HG03565 (cell line): Measurements from ENCODE around the gene NR3C2.
"Not testable (repeated sequence)": the region's sequence is repeated elsewhere in the genome, so short reads cannot be mapped to it uniquely, and the experiment has no call there.

ENCODE experiments used
- ATAC-seq: cut with Tn5 transposase; IDR thresholded peaks from one replicate; pipeline ENCODE4 v1.9.1; 2021; ENCODE audit warnings: mild to moderate bottlenecking, moderate library complexity; ENCODE audit not compliant: unreplicated experiment

Gene NR3C2

GRCh38 chr4:148116264-148116663, 325.9 kb downstream of the NR3C2 start:
- no peak for ATAC-seq

DNA sequence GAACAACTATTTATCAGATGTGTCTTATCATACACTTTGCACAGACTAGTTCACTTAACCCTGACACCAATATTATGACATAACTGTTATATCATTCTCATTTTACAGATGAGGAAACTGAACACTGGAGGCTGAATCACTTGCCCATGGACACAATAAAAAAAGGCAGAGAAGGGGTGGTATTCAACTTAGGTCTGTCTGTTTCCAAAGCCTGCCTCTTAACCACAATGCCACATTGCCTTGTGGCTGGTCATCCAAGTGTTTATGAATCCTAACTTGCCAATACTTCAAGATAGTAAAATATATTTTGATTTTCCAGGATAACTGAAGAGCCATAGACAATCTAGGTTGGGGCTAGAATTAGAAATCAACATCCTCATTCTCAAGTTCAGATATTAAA, 327.8 kb downstream of the NR3C2 start:
- ATAC-seq: no peak

- no peak for ATAC-seq
Measured at GRCh38 chr4:148112231-148112982, 329.8 kb downstream of the NR3C2 start.

DNA sequence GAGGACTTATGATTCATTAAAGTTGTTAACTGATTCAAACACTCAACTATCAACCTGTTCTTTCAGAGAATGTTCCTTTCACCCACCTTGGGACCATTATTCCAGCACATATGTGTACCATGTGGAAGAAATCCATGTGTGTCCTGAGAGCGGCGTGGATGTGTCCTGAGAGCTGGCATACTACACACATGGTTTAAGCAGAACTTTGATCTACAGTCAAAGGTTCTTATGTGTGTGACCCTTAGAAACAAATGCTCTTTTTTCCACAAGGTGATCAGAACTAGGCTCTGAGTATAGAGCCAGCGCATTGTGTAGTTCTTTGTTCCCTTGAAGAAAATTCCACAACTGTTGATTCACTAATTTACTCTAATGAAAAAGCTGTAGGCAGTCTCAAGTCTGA, 332.0 kb downstream of the NR3C2 start:
- ATAC-seq: no peak

DNA sequence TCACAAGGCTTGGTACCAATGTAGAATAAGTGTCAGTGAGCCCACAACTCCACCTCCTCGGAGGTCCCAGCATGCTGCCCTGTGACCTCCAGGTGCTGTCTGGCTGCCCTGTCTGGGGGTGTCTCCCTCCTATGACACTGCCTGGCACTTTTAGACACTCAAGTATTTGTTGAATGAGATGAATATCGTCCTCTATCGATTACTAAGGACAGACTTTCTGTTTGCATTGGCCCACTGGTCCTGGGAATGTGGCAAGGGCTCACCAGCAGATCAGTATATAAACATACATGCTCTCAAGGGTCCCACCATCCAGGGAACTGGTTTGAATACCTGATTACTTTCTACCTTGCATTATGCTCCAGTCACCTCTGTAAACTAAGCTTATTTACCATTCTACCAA, 333.0 kb downstream of the NR3C2 start:
- no peak for ATAC-seq

DNA sequence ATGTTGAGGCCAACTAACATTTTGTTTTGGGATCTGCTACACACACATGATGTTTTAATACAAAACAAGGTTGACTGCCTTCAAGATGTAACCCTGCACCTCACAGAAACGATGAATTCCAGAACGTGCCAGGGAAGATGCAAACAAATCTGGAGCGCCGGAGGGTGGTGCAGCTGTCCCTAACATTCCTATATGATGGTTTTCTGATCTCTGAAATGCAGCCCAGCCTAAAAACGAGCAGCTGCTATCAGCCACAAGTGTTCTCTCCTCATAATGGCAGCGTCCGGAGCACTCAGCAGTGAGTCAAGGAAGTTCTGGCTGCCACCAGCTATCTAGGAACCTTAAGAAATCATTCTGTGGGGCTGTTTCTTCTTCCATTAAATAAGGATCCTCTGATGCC, 333.4 kb downstream of the NR3C2 start:
- ATAC-seq: no peak

DNA sequence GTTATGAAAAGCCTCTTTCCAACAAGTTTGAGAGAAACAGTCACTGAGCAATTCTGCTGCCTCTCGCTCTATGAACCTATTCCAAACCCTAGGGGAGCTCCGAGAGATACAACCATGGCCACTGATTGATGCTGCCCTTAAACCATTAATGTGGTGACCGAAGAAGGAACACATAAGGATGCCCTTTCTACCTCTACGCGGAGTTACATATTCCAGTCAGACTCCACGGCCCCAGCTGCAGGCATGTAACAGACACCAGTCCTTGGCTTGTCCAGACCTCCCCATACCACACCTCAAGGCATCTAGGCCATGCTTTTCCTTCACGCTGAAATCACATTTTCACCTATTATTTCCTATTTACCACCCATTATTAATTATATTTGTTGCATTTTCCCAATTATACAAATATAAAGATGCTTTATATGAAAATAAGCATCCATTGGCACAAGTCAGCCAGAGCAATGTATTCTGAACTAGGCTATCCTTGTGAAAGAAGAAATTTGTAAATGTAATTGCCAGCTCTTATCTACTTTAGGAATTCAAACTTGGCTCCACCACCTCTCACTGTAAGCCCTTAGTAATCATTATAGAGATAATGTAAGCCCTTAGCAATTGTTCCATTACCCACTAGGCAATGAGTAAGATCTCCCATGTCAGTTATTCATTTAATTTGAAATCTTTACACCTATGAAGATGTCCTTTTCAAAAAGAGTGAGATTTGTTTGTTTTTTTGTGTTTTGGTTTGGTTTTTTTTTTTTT, 338.4 kb downstream of the NR3C2 start:
- no peak for ATAC-seq

DNA sequence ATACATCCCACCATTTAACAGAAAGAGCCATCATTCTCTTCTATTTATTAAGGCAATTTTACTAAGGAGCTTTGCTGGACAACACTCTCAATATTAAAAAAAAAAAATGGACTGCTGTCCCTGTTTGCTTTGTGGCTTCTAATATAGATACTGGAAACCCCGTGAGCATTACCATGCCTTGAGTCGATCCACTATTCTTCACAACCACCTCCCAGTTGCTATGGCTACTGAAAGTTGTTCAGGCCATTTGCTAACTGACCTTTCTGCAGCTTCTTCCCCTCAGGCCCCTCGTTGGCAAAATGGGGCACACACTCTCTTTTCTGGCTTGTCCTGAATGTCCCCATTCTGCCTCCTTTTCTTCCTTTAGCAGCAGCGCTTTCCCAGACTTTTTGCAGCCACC, 340.4 kb downstream of the NR3C2 start:
- no peak for ATAC-seq

DNA sequence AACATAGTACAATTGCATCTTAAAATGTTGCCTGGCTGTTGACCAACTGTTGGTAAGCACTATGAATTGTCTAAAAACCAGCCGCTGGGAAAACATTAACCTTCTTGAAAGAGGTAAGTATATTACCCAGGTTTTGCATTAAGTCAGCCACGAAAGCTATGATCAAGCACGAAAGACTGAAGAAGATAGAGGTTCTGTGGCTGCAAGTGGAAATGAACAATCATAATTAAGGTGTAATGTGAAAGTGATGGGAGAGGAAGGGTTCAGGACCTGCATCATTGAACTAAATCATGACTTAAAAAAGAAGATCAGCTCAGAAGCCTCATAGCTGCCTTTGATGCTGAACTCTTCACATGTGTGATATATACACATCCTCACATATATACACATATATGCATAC, 341.0 kb downstream of the NR3C2 start:
- ATAC-seq: no peak

GRCh38 chr4:148097801-148098200, 344.4 kb downstream of the NR3C2 start:
- ATAC-seq: no peak

GRCh38 chr4:148095346-148095923, 346.8 kb downstream of the NR3C2 start:
- ATAC-seq: no peak

DNA sequence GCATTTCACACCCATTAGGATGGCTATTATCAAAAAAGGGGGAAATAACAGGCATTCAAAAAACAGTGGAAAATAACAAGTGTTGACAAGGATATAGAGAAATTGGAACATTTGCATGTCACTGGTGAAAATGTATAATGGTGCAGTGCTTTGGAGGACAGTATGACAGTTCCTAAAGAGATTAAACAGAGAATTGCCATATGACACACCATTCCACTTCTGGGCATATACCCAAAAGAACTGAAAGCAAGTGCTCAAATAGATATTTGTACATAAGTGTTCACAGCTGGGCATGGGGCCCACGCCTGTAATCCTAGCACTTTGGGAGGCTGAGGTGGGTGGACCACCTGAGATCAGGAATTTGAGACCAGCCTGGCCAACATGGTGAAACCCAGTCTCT, 348.1 kb downstream of the NR3C2 start:
- no peak for ATAC-seq

DNA sequence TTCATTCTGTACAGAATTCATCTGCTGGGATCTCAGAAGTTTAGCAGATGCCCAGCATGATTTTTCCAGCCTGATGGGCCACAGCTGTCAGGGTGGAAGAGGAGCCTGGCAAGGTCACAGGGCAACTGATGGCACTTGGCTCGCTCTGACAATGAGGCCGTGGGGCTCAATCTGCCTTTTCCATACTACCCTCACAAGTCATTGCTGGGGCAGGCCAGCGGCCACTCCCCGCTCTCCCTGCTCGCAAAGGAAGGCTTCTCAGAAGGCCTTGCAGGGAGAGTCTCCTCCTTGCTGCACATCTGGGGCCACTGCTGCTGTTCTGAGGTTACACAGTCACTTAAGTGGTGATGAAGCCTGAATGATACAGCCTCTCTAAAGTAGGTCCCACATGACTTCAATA, 349.1 kb downstream of the NR3C2 start:
- ATAC-seq: no peak

DNA sequence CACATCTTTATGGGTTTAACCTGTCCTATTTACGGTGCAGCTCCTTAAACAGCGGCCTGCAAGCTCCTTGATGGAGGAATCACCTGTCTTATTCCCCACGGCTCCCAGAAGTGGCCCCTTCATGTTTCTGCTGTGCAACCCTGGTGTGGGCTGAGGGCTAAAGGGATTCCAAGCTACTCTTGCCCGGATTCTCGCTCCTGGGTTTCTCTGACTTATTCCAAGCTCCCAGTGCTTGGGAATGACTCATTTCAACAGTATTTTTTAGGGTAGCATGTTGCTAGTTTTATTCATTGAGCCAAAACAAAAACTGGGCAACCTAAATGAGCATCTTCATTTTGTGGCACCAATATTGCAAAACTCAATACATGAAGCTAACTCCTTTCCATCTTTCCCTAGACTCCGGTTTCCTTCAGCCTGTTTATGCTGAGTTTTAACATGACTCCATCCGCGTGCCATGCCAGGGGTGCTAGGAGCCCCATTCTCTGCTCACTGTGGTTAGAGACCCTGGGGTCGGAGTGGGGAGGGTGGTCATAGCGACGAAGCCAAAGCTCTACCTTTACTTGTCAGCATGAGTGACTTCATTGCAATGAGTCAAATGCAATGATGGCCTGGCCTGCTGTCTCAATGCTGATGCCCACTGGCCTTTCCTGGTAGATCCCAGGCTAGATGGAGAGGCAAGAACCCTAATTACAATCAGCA, 349.7 kb downstream of the NR3C2 start:
- ATAC-seq: no peak

DNA sequence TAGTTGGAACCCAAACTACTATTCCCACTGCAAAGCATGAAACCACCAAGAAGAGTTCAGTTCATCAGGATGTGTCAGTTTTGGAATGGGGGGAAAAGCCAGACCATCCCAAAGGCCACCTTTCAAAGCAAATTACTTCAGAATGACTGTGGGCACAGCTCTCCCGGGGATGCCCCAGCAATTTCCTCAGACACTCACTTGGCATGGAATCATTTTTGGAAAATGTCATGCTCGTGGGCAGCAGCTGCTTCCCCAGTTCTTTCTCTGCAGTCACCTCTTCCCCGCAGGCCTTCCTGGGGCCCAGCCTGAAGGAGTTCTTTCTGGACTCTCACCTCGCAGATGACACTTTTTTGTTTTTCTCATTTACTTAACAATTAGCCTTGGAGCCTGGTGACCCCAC, 350.3 kb downstream of the NR3C2 start:
- no peak for ATAC-seq

DNA sequence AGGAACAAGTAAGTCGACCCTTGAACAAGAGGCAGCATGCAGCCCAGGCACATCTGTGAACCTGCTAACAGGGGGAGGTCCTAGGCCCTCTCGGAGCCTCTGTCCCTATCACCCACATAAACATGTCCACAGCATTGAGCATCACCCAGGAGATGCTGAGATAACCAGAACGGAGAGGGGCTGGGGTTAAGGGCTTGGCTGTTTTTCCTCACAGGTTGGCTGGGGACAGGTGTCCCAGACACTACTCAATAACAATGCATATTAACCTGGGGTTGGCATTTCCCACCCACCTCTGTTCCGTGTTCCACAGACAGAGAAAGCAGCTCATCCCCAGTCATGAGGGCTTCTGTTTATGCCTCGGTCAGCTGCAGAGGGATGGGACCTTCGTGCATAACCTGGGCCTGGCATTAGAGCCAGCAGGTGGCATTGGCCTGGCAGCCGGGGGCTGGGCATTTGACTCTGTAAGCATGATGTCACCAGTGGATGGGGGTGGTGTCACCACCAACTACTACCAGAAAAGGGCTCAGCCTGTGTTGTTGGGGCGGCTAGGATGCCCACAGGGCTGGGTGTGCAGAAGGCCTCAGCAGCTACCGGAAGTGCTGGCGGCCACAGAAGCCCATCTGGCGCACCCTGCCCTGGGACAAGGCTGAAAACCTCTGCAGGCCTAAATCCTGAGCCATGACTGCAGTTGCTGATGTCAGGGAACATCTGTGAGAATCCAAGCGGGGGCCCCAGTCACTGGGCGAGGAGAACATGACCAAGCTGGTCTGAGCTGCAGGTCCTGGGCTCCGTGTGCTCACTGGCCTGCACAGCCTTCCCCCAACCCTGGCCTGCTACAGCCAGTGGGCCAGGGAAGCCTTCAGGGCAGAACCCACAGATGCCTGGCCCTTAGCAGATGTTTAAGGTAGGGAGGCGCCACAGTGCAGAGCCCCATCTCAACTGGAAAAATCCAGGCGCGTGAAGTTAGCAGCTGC, 351.4 kb downstream of the NR3C2 start:
- no peak for ATAC-seq

DNA sequence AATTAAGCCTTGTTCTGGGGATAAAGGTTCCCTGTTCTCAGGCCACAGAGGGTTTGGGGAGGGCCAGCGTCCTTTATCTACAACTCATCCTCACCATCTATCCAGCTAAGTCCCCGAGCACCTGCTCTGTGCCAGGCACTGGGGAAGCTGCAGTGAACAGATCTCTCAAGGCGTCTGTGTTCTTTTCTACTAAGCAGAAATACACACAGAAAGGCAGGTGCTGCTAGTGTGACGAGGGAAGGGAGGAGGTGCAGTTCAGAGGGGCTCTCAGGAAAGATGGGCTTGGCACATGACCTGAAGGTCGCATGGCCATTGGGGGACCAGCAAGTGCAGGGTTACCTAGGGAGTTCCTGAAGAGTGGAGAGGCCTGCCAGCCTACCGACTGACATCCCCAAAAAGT, 352.2 kb downstream of the NR3C2 start:
- ATAC-seq: no peak

DNA sequence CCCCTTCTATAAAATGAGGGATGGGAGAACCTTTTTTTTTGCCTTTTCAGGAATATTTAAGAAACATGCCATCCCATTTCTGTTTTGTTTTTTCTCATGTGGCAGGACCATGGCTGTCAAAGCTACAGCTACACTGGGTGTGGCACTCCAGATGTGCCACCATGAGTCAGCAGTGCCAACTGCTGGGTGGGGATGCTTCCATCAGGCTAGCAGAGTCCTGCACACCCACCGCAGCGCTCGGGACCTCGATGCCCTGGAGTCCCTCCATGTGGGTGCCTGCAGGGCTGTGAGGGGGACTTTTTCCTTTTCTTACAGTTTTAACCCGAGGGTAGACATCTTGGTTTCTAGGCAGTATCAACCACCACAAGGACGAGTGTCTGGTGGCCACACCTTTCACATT, 352.6 kb downstream of the NR3C2 start:
- no peak for ATAC-seq

- ATAC-seq: not testable (repeated sequence)
Measured at GRCh38 chr4:148083073-148083472, 359.1 kb downstream of the NR3C2 start.

DNA sequence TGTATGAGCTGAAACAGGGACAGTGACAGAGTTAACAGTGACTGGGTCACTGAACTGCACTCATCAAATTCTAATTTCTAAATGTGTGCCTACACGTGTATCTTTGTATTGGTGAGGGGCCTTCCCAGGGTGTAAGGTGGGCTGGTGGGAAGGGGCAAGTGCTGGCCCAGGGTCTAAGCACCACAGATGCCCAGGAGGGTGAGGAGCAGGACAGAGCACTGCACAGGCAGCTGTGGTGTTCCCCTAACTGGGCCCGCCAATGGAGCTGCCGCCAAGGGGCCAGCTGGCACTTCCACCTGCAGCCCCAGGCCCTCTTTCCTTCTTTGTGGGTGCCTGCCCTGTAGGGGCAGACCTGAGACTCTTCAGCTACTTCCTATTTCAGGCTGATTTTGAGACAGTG, 360.5 kb downstream of the NR3C2 start:
- ATAC-seq: no peak
